Omental fat pad (tissue), 4 donors: ENCODE data around the gene CDH9. TPM values are rescaled to one million over a fixed set of nuclear protein-coding genes. Genes with fewer than 3 reads are reported as not detected.

ENCODE experiments used
- ATAC-seq: fragments of 150-250 bp; one replicate; pipeline ENCODE4 v1.9.1; 2016; ENCODE audit warnings: mild to moderate bottlenecking, moderate library complexity; ENCODE audit not compliant: low FRiP score
- DNase-seq: peaks from one replicate; pipeline ENCODE4 v3.0.0-alpha.2; 2019; ENCODE audit warnings: low spot score
- CTCF ChIP-seq, 3 donors: fragments of 450-650 bp; IDR thresholded peaks; one replicate each; pipeline ENCODE4 v1.5.1; 2016 to 2017; ENCODE audit warnings: antibody characterized with exemption in 3 of 3, mild to moderate bottlenecking in 3 of 3, moderate library complexity in 2 of 3
- total RNA-seq, 4 donors: library from RNA; depleted of rRNA; stranded (reverse); fragments of >200 nt; gene quantifications; one replicate each; pipeline ENCODE4 v1.1.0, GENCODE V29; 2016

Gene CDH9
- not detected for total RNA-seq

- TF ChIP-seq CTCF (IDR thresholded peaks at IDR 0.05) = no peak
- no peak for ATAC-seq
- no peak for DNase-seq
Measured at GRCh38 chr5:27038476-27038875, at the start of gene CDH9. CDH9 (minus strand) TSS chr5:27038586; CDS start chr5:26988333, 50,253 bp downstream.

DNA sequence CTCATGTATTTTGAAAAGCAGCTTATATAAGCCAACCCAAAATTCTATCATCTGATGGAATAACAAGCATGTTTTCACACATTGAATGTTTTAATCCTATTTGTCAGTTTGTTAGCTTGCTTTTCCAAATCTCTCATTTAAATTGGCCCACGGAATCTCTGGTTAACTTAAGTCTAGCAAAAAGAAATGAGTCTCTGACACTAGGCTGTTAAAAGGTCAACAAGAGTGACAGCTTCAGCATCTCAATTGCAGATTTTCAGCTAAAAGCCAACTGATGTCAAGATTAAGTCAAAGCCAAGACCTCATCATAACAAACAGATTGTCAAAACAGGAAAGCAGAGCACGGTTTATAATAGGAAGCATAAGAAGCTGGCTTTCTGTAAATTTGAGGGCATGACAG is 49.4 kb upstream of the CDH9 start:
- TF ChIP-seq CTCF (IDR thresholded peaks at IDR 0.05) = no peak

GRCh38 chr5:27083449-27084415 is 45.3 kb upstream of the CDH9 start:
- no peak for TF ChIP-seq CTCF (IDR thresholded peaks at IDR 0.05)
- DNase-seq = no peak
- no peak for ATAC-seq

More for the DNA sequence above, 49.4 kb upstream of the CDH9 start:
- ATAC-seq (no peak), DNase-seq (no peak)

- no peak for ATAC-seq
- no peak for TF ChIP-seq CTCF (IDR thresholded peaks at IDR 0.05)
- DNase-seq = no peak
Measured at GRCh38 chr5:27080147-27080546, 41.8 kb upstream of the CDH9 start.

DNA sequence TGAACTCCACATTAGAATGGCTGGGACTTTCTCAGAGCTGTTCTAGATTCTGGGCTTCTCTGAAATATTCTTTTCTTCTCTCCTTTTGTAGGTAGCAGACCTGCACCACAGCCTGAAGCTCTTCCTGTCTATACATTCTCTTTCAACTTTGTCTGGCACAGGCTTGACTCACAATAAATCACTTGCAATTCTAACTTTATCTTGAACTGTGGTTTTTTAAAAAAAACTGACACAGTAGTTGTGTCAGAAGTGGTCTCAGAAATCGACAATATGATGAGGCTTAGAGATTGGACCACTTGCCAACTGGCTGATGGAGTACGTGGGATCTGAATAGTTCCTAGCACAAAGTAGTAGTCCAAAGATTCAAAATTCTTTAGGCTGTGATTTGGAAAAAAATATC is 24.1 kb upstream of the CDH9 start:
- DNase-seq (no peak), ATAC-seq (no peak)
- no peak for TF ChIP-seq CTCF (IDR thresholded peaks at IDR 0.05)

- TF ChIP-seq CTCF (IDR thresholded peaks at IDR 0.05) = no peak
- DNase-seq = no peak
- no peak for ATAC-seq
Measured at GRCh38 chr5:27048510-27048909, 10.1 kb upstream of the CDH9 start.

GRCh38 chr5:27041372-27041771 is 3.0 kb upstream of the CDH9 start:
- TF ChIP-seq CTCF (IDR thresholded peaks at IDR 0.05) = no peak
- ATAC-seq = no peak
- DNase-seq = no peak
